DND-41 (cell line): ENCODE results near the gene CDKN2AIP.

Source experiments
- CTCF ChIP-seq: IDR thresholded peaks from 2 replicates; pipeline ENCODE4 v1.5.1; 2012; ENCODE audit warnings: borderline replicate concordance, low read length, moderate library complexity, mild to moderate bottlenecking; ENCODE audit not compliant: poor library complexity, severe bottlenecking; ENCODE audit errors: extremely low read depth
- EZH2 ChIP-seq: IDR thresholded peaks from 3 replicates; pipeline ENCODE4 v1.6.1; 2012; ENCODE audit warnings: borderline replicate concordance, low read depth, mild to moderate bottlenecking, moderate library complexity, low read length, inconsistent platforms; ENCODE audit not compliant: severe bottlenecking

- no peak for TF ChIP-seq EZH2
- TF ChIP-seq CTCF = no peak
Observed at GRCh38 chr4:183450108-183450507, 5.7 kb downstream of the CDKN2AIP start.
